ENCODE data around the gene DMXL1.

DMXL1 gene

GRCh38 chr5:119285070-119285916 lies 214.4 kb downstream of the DMXL1 start:
- no peak for TF ChIP-seq CTCF (IDR thresholded peaks at IDR 0.05; ENCODE audit: poor library complexity, severe bottlenecking)
- Histone ChIP-seq H3K4me1 (ENCODE audit: insufficient read depth, poor library complexity, severe bottlenecking) (peaks cover 52% of the 10 kb centered on the region), H3K27ac (ENCODE audit: poor library complexity, severe bottlenecking) (peak overlapping the region; percentile 95), H3K27me3 (ENCODE audit: insufficient read depth, poor library complexity, severe bottlenecking) (no peaks in the 10 kb centered on the region), H3K4me3 (ENCODE audit: severe bottlenecking) (no peak overlapping the region), H3K36me3 (ENCODE audit: low read depth) (peaks cover 9% of the 10 kb centered on the region), H3K9me3 (ENCODE audit: severe bottlenecking) (no peaks in the 10 kb centered on the region)
- DNase-seq (ENCODE audit: low spot score) (no peak), ATAC-seq (ENCODE audit: low read depth) (no peak)

- ATAC-seq (ENCODE audit: low read depth) = no peak
- Histone ChIP-seq H3K9me3 (ENCODE audit: severe bottlenecking) (no peaks in the 10 kb centered on the region), H3K27me3 (ENCODE audit: insufficient read depth, poor library complexity, severe bottlenecking) (no peaks in the 10 kb centered on the region), H3K4me1 (ENCODE audit: insufficient read depth, poor library complexity, severe bottlenecking) (peaks cover 48% of the 10 kb centered on the region), H3K4me3 (ENCODE audit: severe bottlenecking) (peak overlapping the region; percentile 2), H3K27ac (ENCODE audit: poor library complexity, severe bottlenecking) (peak overlapping the region; percentile 95), H3K36me3 (ENCODE audit: low read depth) (peaks cover 3% of the 10 kb centered on the region)
- TF ChIP-seq CTCF (IDR thresholded peaks at IDR 0.05; ENCODE audit: poor library complexity, severe bottlenecking) = no peak
- DNase-seq (ENCODE audit: low spot score) = no peak
Observed at GRCh38 chr5:119286511-119287488, 215.9 kb downstream of the DMXL1 start.

- Histone ChIP-seq H3K9me3 (ENCODE audit: severe bottlenecking) (no peaks in the 10 kb centered on the region), H3K27me3 (ENCODE audit: insufficient read depth, poor library complexity, severe bottlenecking) (no peaks in the 10 kb centered on the region), H3K4me3 (ENCODE audit: severe bottlenecking) (peak overlapping the region; percentile 2), H3K27ac (ENCODE audit: poor library complexity, severe bottlenecking) (peak overlapping the region; percentile 95), H3K36me3 (ENCODE audit: low read depth) (no peaks in the 10 kb centered on the region; the same call in 1 of the 2 replicates), H3K4me1 (ENCODE audit: insufficient read depth, poor library complexity, severe bottlenecking) (peaks cover 45% of the 10 kb centered on the region)
- ATAC-seq (ENCODE audit: low read depth) (peak; percentile 87), DNase-seq (ENCODE audit: low spot score) (no peak)
- TF ChIP-seq CTCF (IDR thresholded peaks at IDR 0.05; ENCODE audit: poor library complexity, severe bottlenecking) = no peak
Observed at GRCh38 chr5:119287547-119288111, 216.7 kb downstream of the DMXL1 start.

- Histone ChIP-seq H3K36me3 (ENCODE audit: low read depth) (peaks cover 3% of the 10 kb centered on the region; the same call in 1 of the 2 replicates), H3K4me3 (ENCODE audit: severe bottlenecking) (no peak overlapping the region), H3K4me1 (ENCODE audit: insufficient read depth, poor library complexity, severe bottlenecking) (peaks cover 50% of the 10 kb centered on the region), H3K9me3 (ENCODE audit: severe bottlenecking) (no peaks in the 10 kb centered on the region), H3K27ac (ENCODE audit: poor library complexity, severe bottlenecking) (peak overlapping the region; percentile 95), H3K27me3 (ENCODE audit: insufficient read depth, poor library complexity, severe bottlenecking) (no peaks in the 10 kb centered on the region)
- ATAC-seq (ENCODE audit: low read depth) = peak; percentile 34
- DNase-seq (ENCODE audit: low spot score) = no peak
- no peak for TF ChIP-seq CTCF (IDR thresholded peaks at IDR 0.05; ENCODE audit: poor library complexity, severe bottlenecking)
Observed at GRCh38 chr5:119288379-119289033, 217.6 kb downstream of the DMXL1 start.

Measured in RWPE2 (cell line).